ENCODE measurements around the gene PDIA3.
A peak's percentile ranks its signal among the peaks of the same experiment; 100 is the strongest.
"Not testable (repeated sequence)": the region's sequence is repeated elsewhere in the genome, so short reads cannot be mapped to it uniquely, and the experiment has no call there.

Gene PDIA3

GRCh38 chr15:43746245-43746902 is at the start of gene PDIA3:
Gene PDIA3 (plus strand): TSS chr15:43746438. CDS start chr15:43746540, 102 bp downstream.
- peak; percentile 96 for DNase-seq (ENCODE audit: low spot score)

- peak; percentile 17 for DNase-seq (ENCODE audit: low spot score)
These were observed 44.1 kb upstream of the PDIA3 start for GRCh38 chr15:43702174-43702573.

- no peak for DNase-seq (ENCODE audit: low spot score)
These were observed 43.4 kb upstream of the PDIA3 start for GRCh38 chr15:43702701-43703424.

- DNase-seq (ENCODE audit: low spot score): not testable (repeated sequence)
These were observed 35.7 kb upstream of the PDIA3 start for GRCh38 chr15:43710431-43711131.

GRCh38 chr15:43723151-43723550 is 23.1 kb upstream of the PDIA3 start:
- DNase-seq (ENCODE audit: low spot score): no peak

GRCh38 chr15:43726306-43726705 is 19.9 kb upstream of the PDIA3 start:
- DNase-seq (ENCODE audit: low spot score): not testable (repeated sequence)

GRCh38 chr15:43728053-43728725 is 18.0 kb upstream of the PDIA3 start:
- DNase-seq (ENCODE audit: low spot score): not testable (repeated sequence)

GRCh38 chr15:43735416-43735815 is 10.8 kb upstream of the PDIA3 start:
- DNase-seq (ENCODE audit: low spot score): no peak

- DNase-seq (ENCODE audit: low spot score): not testable (repeated sequence)
These were observed 668 bp downstream of the PDIA3 start for GRCh38 chr15:43746903-43747309.

GRCh38 chr15:43748376-43748775 is 2.1 kb downstream of the PDIA3 start:
- no peak for DNase-seq (ENCODE audit: low spot score)

GRCh38 chr15:43749690-43750345 is 3.6 kb downstream of the PDIA3 start:
- no peak for DNase-seq (ENCODE audit: low spot score)

- DNase-seq (ENCODE audit: low spot score): no peak
These were observed 5.6 kb downstream of the PDIA3 start for GRCh38 chr15:43751885-43752284.

- DNase-seq (ENCODE audit: low spot score): no peak
These were observed 16.6 kb downstream of the PDIA3 start for GRCh38 chr15:43762824-43763223.

GRCh38 chr15:43763819-43764446 is 17.7 kb downstream of the PDIA3 start:
- DNase-seq (ENCODE audit: low spot score): no peak

- DNase-seq (ENCODE audit: low spot score): peak; percentile 73
These were observed 23.5 kb downstream of the PDIA3 start for GRCh38 chr15:43769584-43770228.

GRCh38 chr15:43771816-43772215 is 25.6 kb downstream of the PDIA3 start:
- DNase-seq (ENCODE audit: low spot score): no peak

GRCh38 chr15:43772624-43773023 is 26.4 kb downstream of the PDIA3 start:
- no peak for DNase-seq (ENCODE audit: low spot score)

- no peak for DNase-seq (ENCODE audit: low spot score)
These were observed 27.8 kb downstream of the PDIA3 start for GRCh38 chr15:43774062-43774461.

GRCh38 chr15:43775411-43775965 is 29.2 kb downstream of the PDIA3 start:
- no peak for DNase-seq (ENCODE audit: low spot score)

- no peak for DNase-seq (ENCODE audit: low spot score)
These were observed 30.0 kb downstream of the PDIA3 start for GRCh38 chr15:43776101-43776717.
